ENCODE data around the gene BRPF3. TPM values are rescaled to one million over a fixed set of nuclear protein-coding genes. Genes with fewer than 3 reads are reported as not detected.

The BRPF3 gene
- total RNA-seq, 2 donors from 2014 or later: 33.2 to 72.1 TPM

DNA sequence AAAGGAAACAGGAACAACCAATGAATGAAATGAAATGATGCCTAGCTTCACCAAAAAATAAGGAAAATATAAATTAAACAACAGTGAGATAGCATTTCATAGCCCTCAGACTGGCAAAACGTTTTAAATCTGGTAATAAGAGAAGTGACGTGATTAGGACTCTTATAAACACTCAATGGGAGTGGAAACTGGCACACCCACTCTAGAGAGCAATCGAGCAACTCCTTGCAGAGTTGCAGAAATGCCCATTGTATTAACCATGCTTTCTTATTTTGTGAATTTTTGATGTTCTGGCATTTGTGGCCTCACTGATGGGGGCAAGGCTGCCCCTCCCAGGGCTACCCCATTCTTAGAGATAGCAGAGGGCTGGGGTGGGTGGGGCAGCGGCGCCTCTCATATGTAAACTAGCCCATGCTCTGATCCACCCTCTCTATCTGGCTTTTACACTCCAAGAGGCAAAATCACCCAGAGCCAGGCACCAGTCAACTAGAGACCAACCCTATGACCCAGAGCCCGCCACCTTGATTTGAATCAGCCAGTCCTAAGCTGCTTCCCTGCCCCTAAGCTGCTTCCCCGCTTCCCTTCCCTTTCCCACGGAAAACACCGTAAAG is 67.0 kb downstream of the BRPF3 start:
- H3K36me3 ChIP-seq: no peaks in the 10 kb centered on the region
- no peak for DNase-seq (ENCODE audit: low spot score)
- no peaks in the 10 kb centered on the region for H3K27me3 ChIP-seq (replicated peaks; ENCODE audit: insufficient read depth)
- no peaks in the 10 kb centered on the region for H3K4me1 ChIP-seq (replicated peaks)
- TF ChIP-seq, protein P1, sequence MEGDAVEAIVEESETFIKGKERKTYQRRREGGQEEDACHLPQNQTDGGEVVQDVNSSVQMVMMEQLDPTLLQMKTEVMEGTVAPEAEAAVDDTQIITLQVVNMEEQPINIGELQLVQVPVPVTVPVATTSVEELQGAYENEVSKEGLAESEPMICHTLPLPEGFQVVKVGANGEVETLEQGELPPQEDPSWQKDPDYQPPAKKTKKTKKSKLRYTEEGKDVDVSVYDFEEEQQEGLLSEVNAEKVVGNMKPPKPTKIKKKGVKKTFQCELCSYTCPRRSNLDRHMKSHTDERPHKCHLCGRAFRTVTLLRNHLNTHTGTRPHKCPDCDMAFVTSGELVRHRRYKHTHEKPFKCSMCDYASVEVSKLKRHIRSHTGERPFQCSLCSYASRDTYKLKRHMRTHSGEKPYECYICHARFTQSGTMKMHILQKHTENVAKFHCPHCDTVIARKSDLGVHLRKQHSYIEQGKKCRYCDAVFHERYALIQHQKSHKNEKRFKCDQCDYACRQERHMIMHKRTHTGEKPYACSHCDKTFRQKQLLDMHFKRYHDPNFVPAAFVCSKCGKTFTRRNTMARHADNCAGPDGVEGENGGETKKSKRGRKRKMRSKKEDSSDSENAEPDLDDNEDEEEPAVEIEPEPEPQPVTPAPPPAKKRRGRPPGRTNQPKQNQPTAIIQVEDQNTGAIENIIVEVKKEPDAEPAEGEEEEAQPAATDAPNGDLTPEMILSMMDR (IDR thresholded peaks at IDR 0.05): no peak
- TF ChIP-seq POLR2AphosphoS5 (IDR thresholded peaks at IDR 0.05) (no peak), POLR2A (IDR thresholded peaks at IDR 0.05) (no peak)
- H3K9me3 ChIP-seq: no peaks in the 10 kb centered on the region
- H3K27ac ChIP-seq: no peak overlapping the region
- intact Hi-C loops (cut with DNase I): no loop called here
- 72% methylated on average over 9 of the region's 9 CpGs for WGBS
- H3K4me3 ChIP-seq: no peak overlapping the region

DNA sequence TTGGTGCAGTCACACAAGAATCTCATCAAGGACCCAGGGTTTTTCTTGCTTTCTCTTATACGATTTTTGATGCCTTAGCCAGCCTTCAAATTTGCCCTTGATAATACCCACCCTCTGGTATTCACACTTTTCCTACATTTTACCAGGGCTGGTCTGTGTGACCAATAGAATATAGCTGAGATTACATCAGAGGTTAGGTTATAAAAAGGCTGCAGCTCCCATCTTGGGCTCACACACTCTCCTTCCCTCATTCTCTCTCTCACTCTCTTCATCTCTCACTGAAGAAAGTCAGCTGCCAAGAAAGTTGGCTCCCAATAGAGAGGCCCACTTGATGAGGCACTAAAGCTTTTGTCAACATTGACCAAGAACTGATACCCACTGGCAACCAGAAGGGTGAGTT is 69.2 kb downstream of the BRPF3 start:
- Histone ChIP-seq H3K4me3 (no peak overlapping the region), H3K4me1 (replicated peaks) (no peaks in the 10 kb centered on the region), H3K27ac (no peak overlapping the region), H3K27me3 (replicated peaks; ENCODE audit: insufficient read depth) (no peaks in the 10 kb centered on the region), H3K36me3 (no peaks in the 10 kb centered on the region), H3K9me3 (no peaks in the 10 kb centered on the region)
- 100% methylated on average over 1 of the region's 1 CpG for WGBS
- intact Hi-C loops (cut with DNase I): no loop called here
- TF ChIP-seq POLR2AphosphoS5 (IDR thresholded peaks at IDR 0.05) (no peak), POLR2A (IDR thresholded peaks at IDR 0.05) (no peak)
- TF ChIP-seq, protein P1 (IDR thresholded peaks at IDR 0.05): no peak
- no peak for DNase-seq (ENCODE audit: low spot score)

DNA sequence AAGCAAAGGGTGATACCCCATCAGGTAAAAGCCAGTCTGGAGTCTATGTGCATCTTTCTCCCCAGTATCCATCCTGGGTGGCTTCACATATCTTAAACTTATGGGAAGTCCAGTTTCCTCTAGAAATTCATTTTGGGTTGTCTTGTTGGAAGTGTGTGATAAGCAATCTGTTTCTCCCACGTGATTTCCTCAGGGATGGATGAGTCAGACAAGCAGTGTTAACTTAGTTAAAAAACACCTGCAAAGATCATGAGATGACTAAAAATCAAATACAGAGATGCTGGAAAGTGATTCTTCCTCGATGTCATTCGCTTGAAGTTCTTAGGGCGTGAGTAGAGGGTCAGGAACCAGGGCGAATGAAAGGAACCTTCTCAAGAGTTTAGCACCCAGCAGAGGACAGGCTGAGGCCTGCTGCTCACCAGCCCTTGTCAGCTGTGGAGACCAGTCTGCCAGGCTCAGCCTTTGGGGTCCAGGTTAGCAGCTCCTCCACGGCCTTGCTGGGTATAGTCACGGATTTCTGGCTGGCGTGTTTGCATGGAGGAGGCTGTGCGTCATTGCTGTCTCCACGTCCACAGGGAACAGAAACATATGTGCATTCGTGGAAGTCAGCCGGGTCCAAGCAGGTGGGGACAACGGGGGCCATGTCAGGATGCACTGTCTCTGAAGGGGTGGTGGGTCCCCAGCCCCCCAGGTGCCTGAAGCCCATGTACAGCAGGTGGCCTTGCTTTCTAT is 70.5 kb downstream of the BRPF3 start:
- no peaks in the 10 kb centered on the region for H3K27me3 ChIP-seq (replicated peaks; ENCODE audit: insufficient read depth)
- H3K4me3 ChIP-seq: no peak overlapping the region
- H3K4me1 ChIP-seq (replicated peaks): no peaks in the 10 kb centered on the region
- H3K9me3 ChIP-seq: no peaks in the 10 kb centered on the region
- H3K36me3 ChIP-seq: no peaks in the 10 kb centered on the region
- no peak for TF ChIP-seq POLR2AphosphoS5 (IDR thresholded peaks at IDR 0.05)
- TF ChIP-seq POLR2A (IDR thresholded peaks at IDR 0.05): no peak
- TF ChIP-seq, protein P1 (IDR thresholded peaks at IDR 0.05): no peak
- intact Hi-C loops (cut with DNase I): no loop called here
- WGBS: 91% methylated on average over 13 of the region's 13 CpGs
- DNase-seq (ENCODE audit: low spot score): no peak
- H3K27ac ChIP-seq: no peak overlapping the region

DNA sequence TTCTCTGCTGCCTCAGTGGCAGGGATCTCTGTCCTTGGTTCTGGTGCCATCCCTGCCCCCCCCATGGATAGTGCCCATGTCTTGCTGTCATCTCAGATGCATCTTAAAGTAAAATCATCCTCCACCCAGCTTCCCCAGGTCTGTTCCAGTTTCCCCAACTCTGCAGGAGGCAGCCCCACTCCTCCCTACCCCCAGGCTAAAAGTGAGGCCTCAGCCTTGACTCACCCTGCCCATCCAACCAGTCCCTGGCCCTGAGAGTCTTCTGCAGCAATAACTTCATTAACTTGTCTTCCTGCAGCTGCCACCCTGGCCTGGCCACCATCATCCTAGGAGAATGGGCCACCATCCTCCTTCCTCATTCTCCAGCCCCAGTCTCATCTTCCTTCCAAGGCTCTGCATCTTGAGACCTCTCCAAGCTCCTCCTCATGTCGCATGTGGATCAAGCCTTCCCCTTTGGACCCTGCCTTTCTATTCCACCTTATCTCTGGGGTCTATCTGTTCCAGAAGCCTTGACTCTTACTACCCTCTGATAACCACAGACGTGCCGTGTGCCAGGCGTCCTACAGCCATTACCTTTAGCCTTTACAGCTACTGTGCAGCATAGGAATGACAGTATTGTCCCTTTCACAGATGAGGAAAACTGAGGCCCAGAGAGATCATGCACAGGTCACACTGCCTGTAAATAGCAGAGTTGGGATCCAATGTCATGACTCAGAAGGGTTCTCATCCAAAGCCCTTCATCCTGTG is 71.4 kb downstream of the BRPF3 start:
- WGBS: 89% methylated on average over 4 of the region's 4 CpGs
- intact Hi-C loops (cut with DNase I): no loop called here

More for the DNA sequence above, 71.4 kb downstream of the BRPF3 start:
- H3K4me3 ChIP-seq: no peak overlapping the region
- no peak overlapping the region for H3K27ac ChIP-seq
- H3K36me3 ChIP-seq: no peaks in the 10 kb centered on the region
- no peak for TF ChIP-seq POLR2A (IDR thresholded peaks at IDR 0.05)
- TF ChIP-seq, protein P1 (IDR thresholded peaks at IDR 0.05): no peak
- TF ChIP-seq POLR2AphosphoS5 (IDR thresholded peaks at IDR 0.05): no peak
- no peaks in the 10 kb centered on the region for H3K4me1 ChIP-seq (replicated peaks)
- H3K9me3 ChIP-seq: no peaks in the 10 kb centered on the region
- H3K27me3 ChIP-seq (replicated peaks; ENCODE audit: insufficient read depth): no peaks in the 10 kb centered on the region
- DNase-seq (ENCODE audit: low spot score): no peak
